ENCODE data around the gene SLC16A5.

DNA sequence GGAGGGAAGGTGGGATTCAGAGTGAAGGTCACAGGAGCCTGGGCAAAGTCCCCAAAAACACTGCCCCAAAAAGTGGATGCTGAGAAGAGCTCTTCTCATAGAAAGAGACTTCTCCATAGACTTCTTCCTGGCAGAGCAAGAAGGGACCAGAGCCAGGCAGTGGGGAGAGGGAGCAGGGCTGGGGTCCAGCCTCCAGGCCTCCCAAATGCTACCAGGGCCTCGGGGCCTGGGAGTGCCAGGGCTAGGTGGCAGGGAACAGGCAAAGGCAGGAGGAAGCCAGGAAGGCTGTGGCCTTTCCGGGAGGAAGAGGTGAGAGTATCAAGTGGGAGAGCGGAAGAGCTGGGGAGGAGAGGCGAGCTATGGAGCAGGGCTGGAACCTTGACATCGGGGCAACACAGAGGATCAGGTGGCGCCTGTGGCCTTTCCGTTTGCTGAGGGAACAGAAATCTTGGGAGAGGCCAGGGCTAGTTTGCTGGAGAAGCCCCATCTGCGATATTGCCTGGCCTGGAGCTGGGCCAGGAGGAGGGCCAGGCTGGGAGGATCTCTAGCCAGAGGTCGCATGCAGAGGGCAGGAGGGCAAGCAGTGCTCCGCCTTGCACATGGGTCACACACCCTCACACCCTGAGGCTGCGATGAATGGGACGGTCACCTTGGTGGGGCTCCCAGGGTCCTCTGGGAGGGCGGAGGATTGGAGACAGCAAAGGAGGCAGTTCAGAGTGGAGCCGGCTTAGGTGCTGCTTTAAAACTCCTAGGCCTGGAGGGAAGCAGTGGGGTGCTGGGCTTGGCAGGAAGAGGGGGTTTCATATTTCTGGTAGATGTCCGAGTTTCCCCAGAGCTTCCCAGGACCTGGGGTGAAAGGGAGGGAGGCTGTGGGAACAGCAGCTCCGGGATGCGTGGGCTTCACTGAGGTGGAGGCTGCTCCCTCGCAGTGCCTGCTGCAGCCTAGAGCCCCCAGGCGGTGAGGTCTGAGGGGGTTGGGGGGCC lies 3.4 kb downstream of the SLC16A5 start:
- TF ChIP-seq POLR2A (IDR thresholded peaks at IDR 0.05) (no peak), POLR2AphosphoS5 (IDR thresholded peaks at IDR 0.05) (no peak)
- TF ChIP-seq, protein P1, sequence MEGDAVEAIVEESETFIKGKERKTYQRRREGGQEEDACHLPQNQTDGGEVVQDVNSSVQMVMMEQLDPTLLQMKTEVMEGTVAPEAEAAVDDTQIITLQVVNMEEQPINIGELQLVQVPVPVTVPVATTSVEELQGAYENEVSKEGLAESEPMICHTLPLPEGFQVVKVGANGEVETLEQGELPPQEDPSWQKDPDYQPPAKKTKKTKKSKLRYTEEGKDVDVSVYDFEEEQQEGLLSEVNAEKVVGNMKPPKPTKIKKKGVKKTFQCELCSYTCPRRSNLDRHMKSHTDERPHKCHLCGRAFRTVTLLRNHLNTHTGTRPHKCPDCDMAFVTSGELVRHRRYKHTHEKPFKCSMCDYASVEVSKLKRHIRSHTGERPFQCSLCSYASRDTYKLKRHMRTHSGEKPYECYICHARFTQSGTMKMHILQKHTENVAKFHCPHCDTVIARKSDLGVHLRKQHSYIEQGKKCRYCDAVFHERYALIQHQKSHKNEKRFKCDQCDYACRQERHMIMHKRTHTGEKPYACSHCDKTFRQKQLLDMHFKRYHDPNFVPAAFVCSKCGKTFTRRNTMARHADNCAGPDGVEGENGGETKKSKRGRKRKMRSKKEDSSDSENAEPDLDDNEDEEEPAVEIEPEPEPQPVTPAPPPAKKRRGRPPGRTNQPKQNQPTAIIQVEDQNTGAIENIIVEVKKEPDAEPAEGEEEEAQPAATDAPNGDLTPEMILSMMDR (IDR thresholded peaks at IDR 0.05), result no peak
